GM21515 (cell line): ENCODE data around the gene CDCA4.
"Not testable (repeated sequence)": the region's sequence is repeated elsewhere in the genome, so short reads cannot be mapped to it uniquely, and the experiment has no call there.

ENCODE experiments used
- ATAC-seq: cut with Tn5 transposase; IDR thresholded peaks from one replicate; pipeline ENCODE4 v1.9.1; 2021; ENCODE audit not compliant: unreplicated experiment

Gene CDCA4

DNA sequence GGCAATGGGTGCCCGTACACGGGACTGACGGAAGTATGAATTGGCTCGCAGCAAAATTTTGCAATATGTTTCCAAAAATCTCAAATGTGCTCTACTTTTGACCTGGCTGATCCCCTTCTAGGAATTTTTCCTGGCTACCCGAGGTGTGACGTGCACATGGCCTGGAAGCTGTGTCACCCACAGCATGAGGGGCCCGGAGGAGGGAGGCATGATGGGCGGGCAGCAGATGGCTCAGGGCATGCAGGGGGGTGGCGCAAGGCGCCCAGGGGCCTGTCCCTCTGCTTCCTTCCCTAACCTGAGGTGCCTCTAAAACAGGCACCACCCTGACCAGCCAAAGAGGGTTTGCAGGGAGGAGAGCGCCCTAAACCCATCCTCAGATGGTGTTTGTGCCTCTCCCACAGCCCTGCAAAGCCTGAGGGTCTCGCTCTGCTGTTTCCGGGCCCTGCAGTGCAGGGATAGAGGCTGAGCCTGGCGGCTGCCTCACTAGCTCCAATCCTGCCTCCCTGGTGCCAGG lies 37.7 kb upstream of the CDCA4 start:
- no peak for ATAC-seq

DNA sequence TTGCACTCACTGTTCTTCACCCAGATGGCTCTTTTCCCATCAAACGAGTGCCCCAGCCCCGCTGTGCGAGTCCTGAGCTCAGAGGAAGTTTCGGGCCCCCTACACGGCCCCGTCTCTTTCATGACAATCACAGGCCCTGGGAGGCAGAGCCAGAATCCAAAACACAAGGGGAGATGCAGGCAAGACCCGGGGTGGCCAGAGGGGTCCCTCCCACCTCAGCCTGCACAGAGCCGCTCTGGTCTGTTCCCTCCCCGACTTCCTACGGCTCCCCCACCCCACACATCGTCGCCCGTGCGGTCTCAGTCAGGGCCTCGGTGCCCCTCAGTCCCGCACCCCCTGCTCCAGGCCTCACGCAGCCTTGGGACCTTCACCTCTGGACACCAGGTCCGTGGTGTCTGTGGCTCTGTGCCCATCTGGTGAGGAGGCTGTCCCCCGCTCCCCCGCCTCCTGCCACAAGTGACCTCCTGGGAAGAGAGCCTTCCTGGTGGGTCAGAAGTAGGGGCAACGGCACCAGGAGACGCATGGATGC lies 35.5 kb upstream of the CDCA4 start:
- ATAC-seq: no peak

DNA sequence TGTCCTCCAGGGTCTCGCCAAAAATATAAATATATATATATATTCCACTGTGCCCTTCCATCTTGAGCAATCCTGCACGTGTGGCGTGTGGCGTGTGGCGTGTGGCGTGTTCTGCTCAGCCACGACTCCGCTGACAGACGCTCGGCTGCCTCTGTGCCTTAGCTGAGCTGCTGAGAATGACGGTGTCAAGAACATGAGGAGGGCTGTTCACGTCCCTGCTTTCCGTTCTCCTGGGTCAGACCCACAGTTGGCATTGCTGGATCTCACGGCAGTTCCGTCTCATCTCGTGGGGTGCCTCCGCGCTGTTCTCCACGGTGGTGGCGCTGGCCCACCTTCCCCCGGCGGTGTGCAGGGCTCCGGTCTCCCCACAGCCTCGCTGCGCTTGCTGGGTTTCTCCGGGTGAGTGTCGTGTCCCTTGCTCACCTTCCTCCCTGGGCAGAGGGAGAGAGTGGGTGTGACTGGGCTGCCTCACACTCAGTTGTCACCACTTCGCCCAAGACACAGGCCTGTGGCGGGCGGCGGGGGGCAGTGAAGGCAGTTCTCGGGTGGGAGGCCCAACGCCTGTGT lies 34.9 kb upstream of the CDCA4 start:
- ATAC-seq: no peak

DNA sequence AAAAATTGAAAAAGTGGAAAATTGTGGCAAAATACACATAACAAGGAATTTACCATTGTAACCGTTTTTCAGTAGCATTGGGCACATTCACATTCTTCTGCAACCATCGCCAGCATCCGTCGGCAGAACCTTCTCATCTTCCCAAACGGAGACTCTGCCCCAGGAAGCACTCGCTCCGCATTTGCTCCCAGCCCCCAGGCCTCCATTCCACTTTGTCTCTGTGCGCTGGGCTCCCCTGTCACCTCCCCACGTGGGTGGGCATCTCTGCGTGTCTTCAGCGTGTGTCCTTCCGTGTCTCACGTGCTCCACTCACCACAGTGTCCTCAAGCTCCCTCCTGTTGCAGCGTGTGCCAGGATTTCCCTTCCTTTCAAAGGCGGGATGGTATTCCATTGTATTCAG lies 34.5 kb upstream of the CDCA4 start:
- no peak for ATAC-seq

DNA sequence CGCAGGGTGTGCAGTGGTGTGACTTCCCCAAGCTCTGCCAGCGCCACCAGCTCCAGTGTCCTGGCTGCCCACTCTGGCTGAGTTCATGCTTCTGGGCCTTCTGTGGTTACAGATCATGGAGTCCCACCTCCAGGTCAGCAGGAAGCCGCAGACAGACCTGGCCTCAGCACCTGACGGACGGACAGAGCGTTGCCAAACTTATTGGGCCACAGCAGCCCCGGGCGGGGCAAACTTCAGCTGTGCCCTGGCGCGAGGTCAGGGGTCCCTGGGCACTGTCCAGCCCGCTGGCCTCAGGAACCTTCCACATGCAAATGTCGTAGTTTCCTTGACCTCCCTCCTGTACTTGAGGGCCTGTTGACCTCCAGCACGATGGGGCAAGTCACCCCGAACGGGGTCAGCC lies 33.1 kb upstream of the CDCA4 start:
- no peak for ATAC-seq

DNA sequence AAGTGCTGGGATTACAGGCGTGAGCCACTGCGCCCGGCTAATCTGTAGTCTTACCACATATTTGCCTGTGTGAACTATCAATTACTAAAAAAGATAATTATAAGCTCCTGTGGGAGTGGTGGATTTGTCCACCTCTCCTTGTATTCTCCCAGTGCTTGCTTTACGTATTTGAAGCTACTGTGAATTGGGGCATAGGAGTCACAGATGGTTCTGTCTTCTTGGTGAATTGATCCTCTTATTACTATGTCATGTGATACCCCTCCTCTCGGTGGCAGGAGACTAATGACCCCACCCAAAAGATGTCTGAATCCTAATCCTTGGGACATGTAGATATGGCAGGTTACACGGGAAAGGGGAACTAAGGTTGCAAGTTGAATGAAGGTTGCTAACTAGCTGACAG lies 32.5 kb upstream of the CDCA4 start:
- ATAC-seq: no peak

DNA sequence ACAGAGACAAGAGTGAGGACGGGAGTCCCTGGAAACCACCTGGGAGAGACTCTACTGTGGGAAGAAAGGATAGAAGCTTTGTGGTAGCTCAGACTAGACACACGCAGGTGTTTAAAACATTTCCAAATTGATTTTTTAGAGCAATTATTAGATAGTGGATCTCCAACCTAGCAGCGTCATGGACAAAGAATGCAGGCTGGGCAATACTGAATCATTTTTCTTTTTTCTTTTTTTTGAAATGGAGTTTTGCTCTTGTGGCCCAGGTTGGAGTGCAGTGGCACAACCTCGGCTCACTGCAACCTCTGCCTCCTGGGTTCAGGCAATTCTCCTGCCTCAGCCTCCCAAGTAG lies 31.2 kb upstream of the CDCA4 start:
- no peak for ATAC-seq

DNA sequence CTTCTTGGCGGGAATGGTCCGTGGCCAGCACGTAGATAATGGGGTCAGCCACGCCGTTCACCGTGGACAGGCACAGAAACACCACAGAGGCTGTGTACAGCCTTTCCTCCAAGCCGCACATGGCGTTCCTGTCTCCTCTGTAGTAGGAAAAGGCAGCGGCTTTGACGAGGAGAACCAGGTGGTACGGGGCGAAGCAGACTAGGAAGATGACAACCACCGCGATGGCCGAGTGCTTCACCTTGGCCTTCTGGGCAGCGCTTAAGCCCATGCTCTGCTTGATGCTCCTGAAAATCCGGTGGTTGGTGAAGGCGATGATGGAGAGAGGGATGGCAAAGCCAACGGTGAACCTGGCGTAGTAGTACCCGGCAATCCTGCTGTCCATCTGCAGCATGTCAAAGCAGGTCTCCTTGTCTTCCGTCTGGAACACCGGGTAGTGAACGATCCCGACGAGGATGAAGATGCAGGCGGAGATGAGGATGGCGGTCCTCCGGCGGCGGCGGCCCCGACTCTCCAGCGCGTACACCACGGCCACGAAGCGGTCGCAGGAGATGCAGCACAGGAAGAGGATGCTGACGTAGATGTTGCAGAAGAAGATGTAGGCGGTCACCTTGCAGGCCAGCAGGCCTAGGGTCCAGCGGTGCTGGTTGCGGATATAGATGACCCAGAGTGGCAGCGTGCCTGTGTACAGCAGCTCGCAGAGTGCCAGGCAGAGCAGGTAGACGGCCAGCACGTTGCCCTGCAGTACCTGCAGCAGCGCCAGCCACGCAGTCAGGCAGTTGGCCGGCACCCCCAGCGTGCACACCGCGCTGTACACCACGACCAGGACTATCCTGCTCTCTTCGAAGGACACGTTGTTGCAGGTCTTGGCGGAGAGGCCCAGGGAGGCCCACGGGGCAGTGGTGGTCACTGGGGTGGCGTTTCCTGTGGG lies 30.6 kb upstream of the CDCA4 start:
- no peak for ATAC-seq

DNA sequence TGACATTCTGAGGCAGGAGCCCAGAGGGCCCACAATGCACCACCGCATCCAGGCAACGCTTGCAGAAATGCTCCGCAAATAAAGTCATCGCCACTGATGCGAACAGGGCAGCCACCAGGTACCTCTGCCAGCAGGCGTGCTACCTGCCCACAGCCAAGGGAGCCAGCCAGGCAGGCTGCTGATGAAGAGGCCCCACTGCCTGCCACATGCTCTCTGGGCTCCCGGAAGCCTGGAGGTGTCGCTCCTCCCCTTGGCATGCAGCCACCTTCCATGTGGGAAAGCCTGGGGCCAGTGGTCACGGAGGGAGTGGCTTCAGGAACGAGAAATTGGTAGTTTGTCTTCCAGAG lies 29.6 kb upstream of the CDCA4 start:
- no peak for ATAC-seq

DNA sequence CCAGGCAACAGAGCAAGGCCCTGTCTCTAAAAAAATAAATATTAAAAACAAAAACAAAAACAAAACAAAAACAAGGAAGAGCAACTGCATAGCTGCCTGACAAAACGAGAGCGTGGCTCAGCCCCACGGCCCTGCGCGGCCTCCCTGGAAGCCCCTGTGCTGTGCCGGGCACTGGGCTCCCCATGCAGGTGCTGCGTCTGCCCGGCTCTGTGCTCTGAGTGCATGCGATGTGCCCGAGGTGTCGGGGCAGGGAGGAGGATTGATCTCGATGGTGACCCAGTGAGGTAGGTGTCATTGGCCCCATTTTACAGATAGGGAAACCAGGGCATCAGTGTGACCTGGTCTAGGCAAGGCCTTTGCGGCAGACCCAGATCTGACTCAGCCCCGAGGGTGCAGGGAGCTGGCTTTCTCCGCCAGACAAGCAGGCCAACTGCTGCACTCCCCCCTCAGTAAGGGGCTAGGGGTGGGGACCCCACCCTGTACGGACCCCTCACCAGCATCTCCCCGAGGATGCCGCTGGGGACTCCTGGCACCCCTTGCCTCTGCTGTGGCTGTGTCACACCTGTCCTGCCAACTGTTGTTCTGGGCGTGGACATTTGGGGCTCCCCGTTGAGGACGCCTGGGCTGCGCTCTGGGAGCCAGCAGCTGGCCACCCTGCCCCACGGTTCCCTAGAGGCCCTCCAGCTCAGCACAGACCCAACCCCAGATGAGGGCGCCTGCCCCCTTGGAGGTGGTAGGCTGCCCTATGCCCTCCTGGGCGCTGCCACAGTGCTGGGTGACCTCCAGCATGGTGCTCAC lies 29.1 kb upstream of the CDCA4 start:
- no peak for ATAC-seq

DNA sequence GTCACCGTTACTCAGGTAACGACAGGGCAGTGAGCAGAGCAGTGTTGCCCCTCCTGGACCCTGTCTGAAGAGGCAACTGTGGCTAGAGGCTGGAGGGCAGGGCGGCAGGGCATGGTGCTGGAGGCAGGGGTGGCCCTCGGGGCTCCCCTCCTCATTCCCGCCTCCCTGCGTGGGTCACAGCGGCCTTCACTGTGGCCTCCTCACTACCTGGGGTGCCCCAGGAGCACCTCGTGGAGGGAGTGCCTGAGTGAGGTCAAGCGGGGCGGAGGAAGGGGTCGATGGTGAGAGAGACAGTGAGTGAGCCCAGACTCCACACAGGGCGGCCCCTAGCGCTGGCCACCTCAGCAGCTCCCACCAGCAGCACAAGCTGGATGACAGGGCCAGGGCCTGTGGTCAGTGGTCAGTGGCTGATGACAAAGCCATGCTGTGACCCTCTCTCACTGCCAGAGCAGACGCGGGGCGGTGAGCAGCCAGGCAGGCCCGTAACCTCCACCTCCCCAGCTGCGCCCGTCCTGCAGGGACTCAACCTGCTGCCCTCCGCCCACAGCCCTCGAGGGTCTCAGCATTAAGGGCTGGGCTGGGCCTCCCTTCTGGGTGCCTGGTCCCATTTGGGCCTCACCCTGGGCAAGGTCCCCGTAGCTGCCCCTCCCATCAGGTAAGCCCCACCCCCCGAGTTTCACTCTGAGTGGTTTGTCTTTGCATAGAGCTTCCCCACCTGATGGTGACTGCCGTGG lies 26.6 kb upstream of the CDCA4 start:
- ATAC-seq: no peak

DNA sequence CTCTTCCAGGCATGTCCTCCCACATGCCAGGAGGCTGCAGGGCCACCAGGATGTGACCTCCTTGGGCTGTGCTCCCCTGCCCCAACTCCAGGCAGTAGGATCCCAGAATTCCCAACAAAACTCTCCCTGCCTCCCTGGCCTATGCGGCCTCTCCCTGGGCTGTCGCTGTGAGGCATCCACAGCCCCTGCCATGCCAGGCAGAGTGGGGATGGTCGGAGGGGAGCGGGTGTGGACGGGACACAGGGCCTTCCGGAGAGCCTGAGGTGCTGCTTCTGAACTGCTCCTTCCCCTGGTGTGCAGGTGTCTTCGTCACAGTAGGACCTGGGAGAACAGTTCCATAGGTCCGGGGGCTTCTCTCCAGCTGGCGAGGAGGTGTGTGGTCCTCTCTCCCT lies 26.0 kb upstream of the CDCA4 start:
- ATAC-seq: no peak

DNA sequence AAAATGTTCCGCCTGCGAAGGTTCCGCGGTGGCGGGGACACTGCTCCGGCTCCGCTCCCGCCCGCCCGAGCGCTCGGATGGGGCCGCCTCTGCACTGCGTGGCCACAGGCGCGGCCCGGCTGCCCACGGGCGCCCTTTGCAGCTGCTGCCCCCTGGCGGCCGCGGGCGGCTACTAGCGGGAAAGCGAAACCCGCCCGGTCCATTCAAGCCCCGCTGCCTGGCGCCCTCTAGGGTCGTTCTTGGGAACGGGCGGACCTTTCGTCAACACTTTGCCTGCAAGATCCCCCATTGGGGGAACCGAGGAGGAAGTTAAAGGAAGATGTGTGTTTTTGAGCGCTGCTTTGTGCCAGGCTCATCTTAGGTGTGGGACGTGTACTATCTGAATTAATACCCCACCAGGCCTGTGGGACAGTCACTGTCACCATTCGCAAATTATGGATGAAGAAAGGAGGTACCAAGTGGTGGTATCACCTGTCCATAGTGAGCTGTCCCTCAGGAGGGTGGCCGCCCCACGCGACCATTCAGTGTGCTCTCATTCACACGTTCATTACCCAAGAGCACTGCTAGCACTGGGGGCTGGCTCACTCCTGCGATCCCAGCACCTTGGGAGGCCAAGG lies 24.9 kb upstream of the CDCA4 start:
- peak; percentile 57 for ATAC-seq

DNA sequence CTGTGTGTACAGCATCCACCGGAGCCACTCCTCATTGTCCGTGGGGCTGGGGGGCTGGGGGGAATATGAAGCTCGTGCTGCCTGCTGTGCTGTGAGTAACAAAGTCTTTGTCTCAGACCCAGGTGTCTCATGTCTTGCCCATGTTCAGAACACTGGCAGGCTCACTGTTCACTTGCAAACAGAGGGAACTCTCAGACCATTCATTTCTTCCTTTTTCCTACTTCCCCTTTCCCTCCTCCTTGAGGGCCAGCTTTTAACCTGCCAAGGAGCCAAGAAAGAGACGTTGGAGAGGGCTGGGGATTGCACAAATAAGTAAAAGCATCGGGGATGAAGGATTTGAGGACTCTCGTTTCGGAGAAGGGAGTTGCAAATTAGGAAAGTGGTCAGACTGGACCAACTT lies 22.8 kb upstream of the CDCA4 start:
- ATAC-seq: no peak

DNA sequence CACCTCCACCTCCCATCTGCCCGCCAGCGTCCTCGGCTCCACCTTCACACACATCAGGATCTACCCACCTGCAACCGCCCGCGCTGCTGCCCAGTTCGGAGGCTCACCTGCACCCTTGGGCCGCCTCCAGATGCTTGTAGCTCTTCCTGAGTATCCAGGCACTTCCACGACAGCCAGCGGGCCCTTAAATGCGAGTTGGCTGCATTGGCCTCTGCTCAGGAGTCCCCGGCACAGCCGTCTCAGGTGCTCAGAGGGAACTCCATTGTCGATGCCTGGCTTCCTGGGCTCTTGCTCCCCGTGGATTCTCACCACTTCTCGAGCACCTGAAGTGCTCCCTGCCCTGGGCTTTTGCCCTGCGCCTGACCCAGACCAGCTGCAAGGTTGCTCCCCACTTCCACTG lies 21.9 kb upstream of the CDCA4 start:
- ATAC-seq: no peak

DNA sequence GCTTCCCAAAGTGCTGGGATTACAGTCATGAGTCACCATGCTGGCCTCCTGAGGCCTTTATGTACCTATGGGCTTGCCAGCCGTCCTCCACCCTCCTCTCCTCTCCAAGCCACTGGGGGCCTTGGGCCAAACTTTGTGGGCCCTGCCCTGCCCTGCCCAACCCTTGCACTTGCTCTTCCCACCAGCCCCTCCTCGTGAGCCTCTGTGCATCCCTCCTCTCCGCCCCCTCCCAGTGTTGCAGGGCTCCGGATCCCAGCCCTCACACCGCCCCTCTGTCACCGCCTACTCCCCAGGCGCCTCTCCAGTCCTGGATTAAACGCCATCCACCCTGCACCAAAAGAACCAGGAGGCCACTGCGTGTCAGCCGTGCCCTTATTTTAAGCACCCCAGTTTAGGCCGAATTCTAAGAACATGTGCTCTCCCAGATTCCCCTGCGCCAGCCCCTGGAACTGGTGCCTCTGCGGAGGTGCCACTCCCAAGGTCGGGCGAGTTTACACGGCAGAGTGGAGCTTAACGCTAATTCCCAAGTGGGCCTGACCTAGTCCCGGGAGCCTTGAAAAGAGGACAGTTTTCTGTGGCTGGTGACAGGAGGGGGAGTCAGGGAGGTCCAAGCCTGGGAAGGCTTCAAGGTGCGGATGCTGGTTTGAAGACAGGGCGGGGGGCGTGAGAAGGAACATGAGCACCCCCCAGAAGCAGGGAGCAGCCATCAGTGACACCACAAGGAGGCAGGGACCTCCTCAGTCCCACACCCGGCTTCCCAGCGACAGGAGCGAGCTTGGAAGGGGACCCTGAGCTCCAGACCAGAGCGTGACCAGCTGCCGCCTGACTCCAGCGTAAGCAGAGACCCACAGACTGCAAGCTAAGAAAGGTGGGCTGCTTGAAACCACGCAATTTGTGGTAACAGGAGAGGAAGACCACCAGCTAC lies 21.2 kb upstream of the CDCA4 start:
- ATAC-seq: no peak

DNA sequence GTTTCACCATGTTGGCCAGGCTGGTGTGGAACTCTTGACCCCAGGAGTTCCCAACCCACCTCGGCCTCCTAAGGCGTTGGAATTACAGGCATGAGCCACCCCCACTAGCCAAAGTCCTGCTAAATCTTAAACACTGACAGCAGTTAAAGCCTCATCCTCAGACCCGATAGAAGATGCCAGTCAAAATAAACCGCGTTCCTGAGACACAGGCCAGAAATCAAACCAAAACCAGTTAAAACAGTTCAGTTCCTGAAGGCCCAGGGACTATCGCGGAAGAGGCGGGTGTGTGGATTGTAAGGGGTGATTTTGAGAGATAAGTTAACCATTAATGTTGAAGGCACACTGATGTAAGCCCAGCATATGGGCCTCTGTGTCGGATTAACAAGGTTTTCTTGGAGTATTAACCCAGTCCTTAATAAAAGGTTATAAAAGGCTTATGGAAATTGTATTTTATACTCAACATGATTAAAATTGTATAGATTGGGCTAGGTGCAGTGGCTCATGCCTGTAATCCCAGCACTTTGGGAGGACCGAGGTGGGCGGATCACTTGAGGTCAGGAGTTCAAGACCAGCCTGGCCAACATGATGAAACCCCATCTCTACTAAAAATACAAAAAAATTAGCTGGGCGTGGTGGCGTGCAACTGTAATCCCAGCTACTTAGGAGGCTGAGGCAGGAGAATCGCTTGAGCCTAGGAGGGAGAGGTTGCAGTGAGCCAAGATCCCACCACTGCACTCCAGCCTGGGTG lies 18.7 kb upstream of the CDCA4 start:
- no peak for ATAC-seq

DNA sequence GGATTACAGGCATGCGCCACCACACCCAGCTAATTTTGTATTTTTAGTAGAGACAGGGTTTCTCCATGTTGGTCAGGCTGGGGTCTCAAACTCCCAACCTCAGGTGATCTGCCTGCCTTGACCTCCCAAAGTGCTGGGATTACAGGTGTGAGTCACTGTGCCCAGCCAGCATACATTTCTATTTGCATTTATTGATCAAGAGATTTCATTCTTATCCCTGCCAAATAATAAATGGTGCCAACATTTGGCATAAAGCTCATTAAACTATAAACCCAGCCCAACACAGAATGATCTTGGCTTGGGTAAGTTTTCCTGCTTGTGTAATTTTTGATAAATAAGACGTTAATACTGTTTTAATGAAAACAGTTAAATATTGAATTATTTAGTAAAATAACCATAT lies 14.7 kb upstream of the CDCA4 start:
- ATAC-seq: not testable (repeated sequence)
